Esophagus mucosa (tissue), 1 donor: ENCODE results near the gene JCAD. TPM values are rescaled to one million over a fixed set of nuclear protein-coding genes. Genes with fewer than 3 reads are reported as not detected.
"Not testable (repeated sequence)": the region's sequence is repeated elsewhere in the genome, so short reads cannot be mapped to it uniquely, and the experiment has no call there.

Experiments used
- ATAC-seq: fragments of 200-7000 bp; cut with Tn5 transposase; one replicate; pipeline ENCODE4 v1.9.1; 2020
- total RNA-seq: library from RNA; stranded (reverse); gene quantifications from one replicate; pipeline ENCODE4 v1.2.4, GENCODE V29; 2023
- donor health status: DM: yes; HTN: yes; CAD: no.

The JCAD gene
- total RNA-seq, 1 donor from 2014 or later, result 2.3 TPM

GRCh38 chr10:30019468-30019867, 39.9 kb downstream of the JCAD start:
- ATAC-seq, result no peak

- no peak for ATAC-seq
These were observed 40.9 kb downstream of the JCAD start for GRCh38 chr10:30018496-30018895.

GRCh38 chr10:30017966-30018365, 41.4 kb downstream of the JCAD start:
- ATAC-seq, result no peak

- ATAC-seq, result no peak
These were observed 41.8 kb downstream of the JCAD start for GRCh38 chr10:30017556-30017955.

GRCh38 chr10:30014511-30014910, 44.9 kb downstream of the JCAD start:
- ATAC-seq, result no peak

GRCh38 chr10:30013757-30014156, 45.6 kb downstream of the JCAD start:
- ATAC-seq, result no peak

GRCh38 chr10:30011956-30012647, 47.3 kb downstream of the JCAD start:
- no peak for ATAC-seq

GRCh38 chr10:30011396-30011795, 48.0 kb downstream of the JCAD start:
- no peak for ATAC-seq

- ATAC-seq, result no peak
These were observed 52.0 kb downstream of the JCAD start for GRCh38 chr10:30007406-30007805.

GRCh38 chr10:30006410-30006809, 53.0 kb downstream of the JCAD start:
- ATAC-seq, result no peak

GRCh38 chr10:30005116-30005515, 54.3 kb downstream of the JCAD start:
- not testable (repeated sequence) for ATAC-seq

- ATAC-seq, result peak; percentile 76
These were observed 56.7 kb downstream of the JCAD start for GRCh38 chr10:30002426-30003266.

- peak; percentile 25 for ATAC-seq
These were observed 58.4 kb downstream of the JCAD start for GRCh38 chr10:30000802-30001571.

GRCh38 chr10:29998142-29998808, 61.1 kb downstream of the JCAD start:
- peak; percentile 80 for ATAC-seq

- no peak for ATAC-seq
These were observed 64.6 kb downstream of the JCAD start for GRCh38 chr10:29994811-29995210.

GRCh38 chr10:29993319-29993915, 66.0 kb downstream of the JCAD start:
- no peak for ATAC-seq

GRCh38 chr10:29992914-29993313, 66.5 kb downstream of the JCAD start:
- ATAC-seq, result no peak

- no peak for ATAC-seq
These were observed 68.0 kb downstream of the JCAD start for GRCh38 chr10:29991382-29991781.

- ATAC-seq, result no peak
These were observed 71.9 kb downstream of the JCAD start for GRCh38 chr10:29987471-29987870.

GRCh38 chr10:29982997-29983648, 76.3 kb downstream of the JCAD start:
- no peak for ATAC-seq

- no peak for ATAC-seq
These were observed 77.9 kb downstream of the JCAD start for GRCh38 chr10:29981510-29981909.

- ATAC-seq, result peak; percentile 64
These were observed 79.3 kb downstream of the JCAD start for GRCh38 chr10:29980084-29980483.
